Activated CD8-positive, alpha-beta T cell treated with anti-CD3 and anti-CD28 coated beads for 36 hours (primary cell): ENCODE measurements around the gene PLXNC1. TPM values are rescaled to one million over a fixed set of nuclear protein-coding genes. Genes with fewer than 3 reads are reported as not detected.

Source experiments
- ATAC-seq: fragments of 200-7000 bp; cut with Tn5 transposase; one replicate; pipeline ENCODE4 v1.10.0; 2021; ENCODE audit warnings: mild to moderate bottlenecking, moderate library complexity
- CTCF ChIA-PET: fragments of 350-600 bp; sonication (Branson Sonifier 250); formaldehyde crosslinking; loops from one replicate; lab custom pipeline; 2021; ENCODE audit warnings: antibody characterized with exemption; lab: Charles Lee
- POLR2A ChIA-PET: fragments of 350-600 bp; sonication (Branson Sonifier 250); formaldehyde crosslinking; loops from one replicate; lab custom pipeline; 2021; ENCODE audit warnings: antibody characterized with exemption; lab: Charles Lee
- DNase-seq: peaks from one replicate; pipeline ENCODE4 v3.0.0-alpha.2; 2020
- H3K27ac Mint-ChIP-seq: one replicate; pipeline ENCODE4 v1.8.0; 2021; ENCODE audit warnings: mild to moderate bottlenecking, mixed read lengths
- H3K27me3 Mint-ChIP-seq: one replicate; pipeline ENCODE4 v1.8.0; 2021; ENCODE audit warnings: mixed read lengths
- H3K36me3 Mint-ChIP-seq: one replicate; pipeline ENCODE4 v1.8.0; 2021; ENCODE audit warnings: low read depth, mixed read lengths
- H3K4me1 Mint-ChIP-seq: one replicate; pipeline ENCODE4 v1.8.0; 2021; ENCODE audit warnings: low read depth, mixed read lengths
- H3K4me3 Mint-ChIP-seq: one replicate; pipeline ENCODE4 v1.8.0; 2021; ENCODE audit warnings: mild to moderate bottlenecking, moderate library complexity, mixed read lengths
- H3K9me3 Mint-ChIP-seq: one replicate; pipeline ENCODE4 v1.8.0; 2021; ENCODE audit warnings: mixed read lengths
- intact Hi-C: fragments of 100-400 bp; cut with micrococcal nuclease; formaldehyde crosslinking; loops from one replicate; pipeline ENCODE4 v1.10.0; 2022
- total RNA-seq, 2 experiments: library from RNA; stranded (reverse); gene quantifications; one replicate each; pipeline ENCODE4 v1.2.3, GENCODE V29; 2021
- TF ChIP-seq, protein P1 (sequence below): fragments of 200-600 bp; IDR thresholded peaks from one replicate; pipeline ENCODE4 v1.8.0; 2022; ENCODE audit warnings: antibody characterized with exemption, mild to moderate bottlenecking

The PLXNC1 gene
- total RNA-seq, 2 experiments from 2014 or later, result 8.8 to 9.5 TPM

- Mint-ChIP-seq H3K4me3 (no peak overlapping the region), H3K4me1 (peaks cover 40% of the 10 kb centered on the region), H3K36me3 (peaks cover 11% of the 10 kb centered on the region), H3K27me3 (no peaks in the 10 kb centered on the region), H3K9me3 (peaks cover 6% of the 10 kb centered on the region), H3K27ac (no peak overlapping the region)
- ChIA-PET CTCF (interaction anchor here (1.3 to 1.6 kb wide), 2 partner anchors 29 to 103 kb away, joined by 3 to 5 read pairs; no protein-coding TSS in a partner anchor), POLR2A (interaction anchor here (1.2 to 2.9 kb wide), 2 partner anchors 12 to 30 kb away, joined by 4 to 8 read pairs; no protein-coding TSS in a partner anchor)
- ATAC-seq (no peak), DNase-seq (no peak)
- TF ChIP-seq, protein P1, sequence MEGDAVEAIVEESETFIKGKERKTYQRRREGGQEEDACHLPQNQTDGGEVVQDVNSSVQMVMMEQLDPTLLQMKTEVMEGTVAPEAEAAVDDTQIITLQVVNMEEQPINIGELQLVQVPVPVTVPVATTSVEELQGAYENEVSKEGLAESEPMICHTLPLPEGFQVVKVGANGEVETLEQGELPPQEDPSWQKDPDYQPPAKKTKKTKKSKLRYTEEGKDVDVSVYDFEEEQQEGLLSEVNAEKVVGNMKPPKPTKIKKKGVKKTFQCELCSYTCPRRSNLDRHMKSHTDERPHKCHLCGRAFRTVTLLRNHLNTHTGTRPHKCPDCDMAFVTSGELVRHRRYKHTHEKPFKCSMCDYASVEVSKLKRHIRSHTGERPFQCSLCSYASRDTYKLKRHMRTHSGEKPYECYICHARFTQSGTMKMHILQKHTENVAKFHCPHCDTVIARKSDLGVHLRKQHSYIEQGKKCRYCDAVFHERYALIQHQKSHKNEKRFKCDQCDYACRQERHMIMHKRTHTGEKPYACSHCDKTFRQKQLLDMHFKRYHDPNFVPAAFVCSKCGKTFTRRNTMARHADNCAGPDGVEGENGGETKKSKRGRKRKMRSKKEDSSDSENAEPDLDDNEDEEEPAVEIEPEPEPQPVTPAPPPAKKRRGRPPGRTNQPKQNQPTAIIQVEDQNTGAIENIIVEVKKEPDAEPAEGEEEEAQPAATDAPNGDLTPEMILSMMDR, result no peak
- intact Hi-C loops, result loop anchor here (10.0 kb wide), 1 partner anchor 87 kb away; no protein-coding TSS in a partner anchor
These were observed 29.7 kb downstream of the PLXNC1 start for GRCh38 chr12:94178054-94178453.

DNA sequence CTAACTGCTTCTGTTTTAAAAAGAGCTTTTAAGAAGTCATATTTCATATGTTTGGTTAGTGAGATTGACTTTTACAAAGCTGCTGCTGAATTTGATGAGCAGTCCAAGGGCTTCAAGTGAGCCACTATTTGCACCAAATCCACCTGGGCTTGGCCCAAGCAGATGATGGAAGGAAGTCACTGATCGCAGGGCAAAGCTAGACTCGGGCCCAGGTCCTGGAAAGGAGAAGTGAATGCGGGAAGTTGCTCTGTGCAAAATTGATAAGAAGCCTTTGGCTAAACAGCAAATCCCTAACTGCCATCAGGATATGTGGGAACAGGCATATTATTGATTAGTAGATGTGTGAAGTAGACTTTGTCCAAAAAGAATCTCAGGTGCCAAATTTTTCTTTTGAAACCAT lies 30.5 kb downstream of the PLXNC1 start:
- ATAC-seq (no peak), DNase-seq (no peak)
- H3K9me3 Mint-ChIP-seq, result peaks cover 6% of the 10 kb centered on the region
- ChIA-PET POLR2A (interaction anchor here (1.2 to 2.9 kb wide), 2 partner anchors 11 to 30 kb away, joined by 4 to 8 read pairs; no protein-coding TSS in a partner anchor), CTCF (interaction anchor here (0.7 to 1.6 kb wide), 2 partner anchors 29 to 151 kb away, joined by 3 to 5 read pairs; no protein-coding TSS in a partner anchor)
- intact Hi-C loops, result loop anchor here (10.0 kb wide), 1 partner anchor 86 kb away; no protein-coding TSS in a partner anchor
- TF ChIP-seq, protein P1, result no peak
- H3K27ac Mint-ChIP-seq, result no peak overlapping the region
- peaks cover 11% of the 10 kb centered on the region for H3K36me3 Mint-ChIP-seq
- H3K4me1 Mint-ChIP-seq, result peaks cover 31% of the 10 kb centered on the region
- no peaks in the 10 kb centered on the region for H3K27me3 Mint-ChIP-seq
- H3K4me3 Mint-ChIP-seq, result no peak overlapping the region

DNA sequence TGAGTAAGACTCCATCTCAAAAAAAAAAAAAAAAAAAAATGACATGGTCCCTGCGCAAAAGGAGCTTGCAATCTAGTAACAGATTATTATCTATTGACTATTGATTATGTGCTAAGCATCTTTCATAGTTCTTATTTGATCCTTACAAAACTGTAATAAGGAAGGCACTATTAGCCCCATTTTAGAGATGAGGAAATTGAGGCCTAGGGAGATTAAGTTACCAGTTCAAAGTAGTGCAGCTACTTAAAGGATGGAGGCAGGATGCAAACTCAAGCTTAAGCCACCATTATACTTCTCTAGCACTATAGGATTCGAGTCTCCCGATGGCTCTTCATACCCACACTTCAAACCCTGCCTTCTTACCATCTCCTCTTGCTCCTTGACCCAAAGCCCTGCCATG lies 31.3 kb downstream of the PLXNC1 start:
- CTCF ChIA-PET, result interaction anchor here (0.7 kb wide), 1 partner anchor 150 kb away, joined by 3 read pairs; no protein-coding TSS in a partner anchor
- POLR2A ChIA-PET, result interaction anchor here (2.9 kb wide), 1 partner anchor 29 kb away, joined by 8 read pairs; no protein-coding TSS in a partner anchor
- TF ChIP-seq, protein P1, result no peak
- Mint-ChIP-seq H3K36me3 (peaks cover 11% of the 10 kb centered on the region), H3K4me1 (peaks cover 23% of the 10 kb centered on the region), H3K4me3 (no peak overlapping the region), H3K27me3 (no peaks in the 10 kb centered on the region), H3K27ac (no peak overlapping the region), H3K9me3 (peaks cover 6% of the 10 kb centered on the region)
- ATAC-seq, result no peak
- intact Hi-C loops, result loop anchor here (10.0 kb wide), 1 partner anchor 85 kb away; no protein-coding TSS in a partner anchor
- no peak for DNase-seq

DNA sequence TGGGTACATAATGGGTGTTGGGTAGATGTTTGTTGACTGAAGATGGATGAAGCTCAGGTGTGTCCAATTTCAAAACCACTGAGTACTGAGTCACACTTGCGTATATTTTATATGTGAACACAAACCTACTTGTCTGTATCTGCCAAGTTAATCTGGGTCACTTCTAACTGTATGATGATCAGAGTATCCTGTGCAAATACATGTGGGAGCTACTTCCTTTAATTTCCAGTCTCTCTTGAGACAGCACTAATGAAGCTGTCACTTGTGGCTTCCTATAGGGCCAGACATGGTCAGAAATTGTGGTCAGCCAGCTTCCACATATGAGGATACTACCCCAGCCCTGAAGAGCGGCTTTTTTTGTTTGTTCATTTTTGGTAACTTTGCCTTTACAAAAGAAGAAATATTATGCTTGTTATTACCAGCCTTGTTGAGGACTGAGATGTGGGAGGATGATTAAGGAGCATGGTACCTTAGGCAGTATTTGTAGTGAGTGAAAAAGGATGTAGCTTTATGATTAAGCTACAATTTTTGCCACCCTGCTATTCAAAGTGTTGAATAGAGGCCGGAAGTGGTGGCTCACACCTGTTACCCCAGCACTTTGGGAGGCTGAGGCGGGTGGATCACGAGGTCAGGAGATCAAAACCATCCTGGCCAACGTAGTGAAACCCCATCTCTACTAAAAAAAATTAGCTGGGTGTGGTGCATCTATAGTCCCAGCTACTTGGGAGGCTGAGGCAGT lies 32.4 kb downstream of the PLXNC1 start:
- peak; percentile 20 for DNase-seq

More for the DNA sequence above, 32.4 kb downstream of the PLXNC1 start:
- ChIA-PET POLR2A (interaction anchor here (1.2 kb wide), 1 partner anchor 315 kb away, joined by 5 read pairs; no protein-coding TSS in a partner anchor), CTCF (interaction anchor here (1.2 kb wide), 1 partner anchor 24 kb away, joined by 3 read pairs; no protein-coding TSS in a partner anchor)
- Mint-ChIP-seq H3K4me3 (no peak overlapping the region), H3K4me1 (peaks cover 13% of the 10 kb centered on the region), H3K27ac (no peak overlapping the region), H3K36me3 (peaks cover 11% of the 10 kb centered on the region), H3K27me3 (no peaks in the 10 kb centered on the region), H3K9me3 (peaks cover 6% of the 10 kb centered on the region)
- peak; percentile 55 for ATAC-seq
- TF ChIP-seq, protein P1, result no peak
- intact Hi-C loops, result no loop called here
